Endothelial cell of umbilical vein (primary cell): ENCODE results near the gene NCS1. TPM values are rescaled to one million over a fixed set of nuclear protein-coding genes. Genes with fewer than 3 reads are reported as not detected.

Experiments
- BruUV-seq: library from RNA; stranded (reverse); fragments of 400-500 nt; replicated peaks from 2 replicates; lab custom pipeline; 2021; lab: Mats Ljungman, UMichigan
- CTCF ChIA-PET: fragments of 300-600, 350-600 bp; sonication (Branson Sonifier 250); formaldehyde crosslinking; loops from one replicate; lab custom pipeline; 2021; ENCODE audit warnings: antibody characterized with exemption, inconsistent platforms; lab: Charles Lee
- POLR2A ChIA-PET: fragments of 300-600, 350-600 bp; sonication (Branson Sonifier 250); formaldehyde crosslinking; loops from one replicate; lab custom pipeline; 2021; ENCODE audit warnings: antibody characterized with exemption, inconsistent platforms; lab: Charles Lee
- DNase-seq: peaks from one replicate; pipeline ENCODE4 v3.0.0-alpha.2; 2011; ENCODE audit warnings: low read depth, low spot score
- FAIRE-seq: peaks from 2 replicates; lab custom pipeline; 2011; peaks lifted over from hg19 to GRCh38; lab: Jason Lieb, UNC
- H2AFZ ChIP-seq: 2 replicates; pipeline ENCODE4 v1.6.0; 2012; ENCODE audit warnings: low read depth, low read length, control low read depth, inconsistent platforms
- H3K27ac ChIP-seq: 2 replicates; pipeline ENCODE4 v1.5.1; 2011; ENCODE audit warnings: low read depth, mild to moderate bottlenecking, control low read depth, low read length, moderate library complexity; ENCODE audit not compliant: insufficient read depth
- H3K27me3 ChIP-seq, 2 experiments: 2 replicates each; pipeline versions ENCODE4 v1.6.0 to v1.6.1; 2011; ENCODE audit warnings: low read length in 2 of 2, mixed read lengths in 1 of 2; ENCODE audit not compliant: control insufficient read depth in 2 of 2, insufficient read depth in 2 of 2
- H3K36me3 ChIP-seq, 2 experiments: 2 replicates in 1 of 2; 3 replicates in 1 of 2; pipeline ENCODE4 v1.5.1; 2011; ENCODE audit warnings: low read length in 2 of 2, mild to moderate bottlenecking in 1 of 2, moderate library complexity in 1 of 2; ENCODE audit not compliant: control insufficient read depth in 2 of 2, insufficient read depth in 2 of 2; ENCODE audit errors: extremely low read depth in 1 of 2
- H3K4me1 ChIP-seq: 3 replicates; pipeline ENCODE4 v1.5.1; 2011; ENCODE audit warnings: mild to moderate bottlenecking, low read length; ENCODE audit not compliant: control insufficient read depth, insufficient read depth; ENCODE audit errors: extremely low read depth
- H3K4me2 ChIP-seq: 2 replicates; pipeline ENCODE4 v1.6.1; 2011; ENCODE audit warnings: low read length, control low read depth, mixed read lengths; ENCODE audit not compliant: insufficient read depth
- H3K4me3 ChIP-seq, 3 experiments: fragments of 200-600 bp in 1 of 3; sonication (generic), shearing (Covaris generic) in 1 of 3; replicated peaks in 1 of 3; 2 replicates each; pipeline ENCODE4 v1.5.1; 2011 to 2016; ENCODE audit warnings: control low read depth in 3 of 3, low read length in 3 of 3, mild to moderate bottlenecking in 2 of 3, inconsistent platforms in 1 of 3, low read depth in 1 of 3, moderate library complexity in 1 of 3; ENCODE audit not compliant: insufficient read depth in 1 of 3
- H3K79me2 ChIP-seq: 2 replicates; pipeline ENCODE4 v1.6.0; 2012; ENCODE audit warnings: low read length, inconsistent platforms; ENCODE audit not compliant: control insufficient read depth, insufficient read depth
- H3K9ac ChIP-seq: replicated peaks from 2 replicates; pipeline ENCODE3; 2011; ENCODE audit warnings: low read length, control low read depth; ENCODE audit not compliant: insufficient read depth; ENCODE audit errors: extremely low read depth
- H3K9me1 ChIP-seq: replicated peaks from 3 replicates; pipeline ENCODE4 v1.6.0; 2011; ENCODE audit warnings: mild to moderate bottlenecking, low read length; ENCODE audit not compliant: control insufficient read depth, insufficient read depth; ENCODE audit errors: extremely low read depth
- H3K9me3 ChIP-seq: replicated peaks from 2 replicates; pipeline ENCODE4 v1.5.1; 2012; ENCODE audit warnings: low read length, inconsistent platforms; ENCODE audit not compliant: control insufficient read depth, insufficient read depth
- H4K20me1 ChIP-seq: replicated peaks from 2 replicates; pipeline ENCODE3; 2011; ENCODE audit warnings: mild to moderate bottlenecking, low read length; ENCODE audit not compliant: control insufficient read depth, insufficient read depth; ENCODE audit errors: extremely low read depth
- EZH2 ChIP-seq: IDR thresholded peaks from 2 replicates; pipeline ENCODE4 v1.6.1; 2012; ENCODE audit warnings: borderline replicate concordance, low read depth, mild to moderate bottlenecking, moderate library complexity, low read length, inconsistent platforms; ENCODE audit not compliant: severe bottlenecking
- FOS ChIP-seq: IDR thresholded peaks from 2 replicates; pipeline ENCODE4 v1.6.1; 2011; ENCODE audit warnings: mild to moderate bottlenecking, low read length, moderate library complexity, borderline replicate concordance; ENCODE audit not compliant: insufficient read depth
- GATA2 ChIP-seq: IDR thresholded peaks from 2 replicates; pipeline ENCODE4 v1.7.0; 2011; ENCODE audit warnings: low read depth, mild to moderate bottlenecking, moderate library complexity, mixed read lengths, low read length; ENCODE audit not compliant: insufficient read length, insufficient read depth
- JUN ChIP-seq: IDR thresholded peaks from 2 replicates; pipeline ENCODE4 v1.6.1; 2011; ENCODE audit warnings: borderline replicate concordance, low read depth; ENCODE audit not compliant: insufficient read length, insufficient read depth
- MYC ChIP-seq: IDR thresholded peaks from one replicate; pipeline ENCODE4 v1.6.1; 2011; ENCODE audit warnings: mild to moderate bottlenecking, low read depth, low read length
- POLR2A ChIP-seq: IDR thresholded peaks from 2 replicates; pipeline ENCODE4 v1.6.1; 2012; ENCODE audit warnings: low read depth, mild to moderate bottlenecking, control low read depth, low read length
- POLR2AphosphoS5 ChIP-seq: IDR thresholded peaks from 2 replicates; pipeline ENCODE4 v1.6.1; 2012; ENCODE audit warnings: low read depth, mild to moderate bottlenecking, control low read depth, low read length, moderate library complexity; ENCODE audit not compliant: insufficient read depth
- dilution Hi-C: fragments of 300-500 bp; cut with MboI; formaldehyde crosslinking; loops from one replicate; pipeline ENCODE4 v1.15.0; 2019; ENCODE audit warnings: low sequenced_read_pairs; ENCODE audit not compliant: extremely low pct_ligation_motif_present
- intact Hi-C: fragments of 100-400 bp; cut with micrococcal nuclease; formaldehyde crosslinking; loops from one replicate; pipeline ENCODE4 v1.10.0; 2022
- polyA plus RNA-seq, 4 experiments: library from polyadenylated mRNA; depleted of rRNA in 3 of 4; stranded (reverse) in 3 of 4; unstranded in 1 of 4; fragments of >200 nt; gene quantifications; 2 replicates each; pipeline versions ENCODE4 v1.2.1 to v1.2.3, GENCODE V29; 2011 to 2012; ENCODE audit warnings: missing spikeins in 1 of 4
- total RNA-seq: library from RNA; stranded (reverse); gene quantifications from 2 replicates; pipeline ENCODE4 v1.2.3, GENCODE V29; 2021
- TF ChIP-seq, protein P1 (sequence below), 2 donors: IDR thresholded peaks; 1 replicate in 1 of 2; 2 replicates in 1 of 2; pipeline ENCODE4 v1.5.1; 2011; ENCODE audit warnings: low read length in 2 of 2, mild to moderate bottlenecking in 2 of 2, moderate library complexity in 2 of 2, control low read depth in 1 of 2, inconsistent platforms in 1 of 2, low read depth in 1 of 2; ENCODE audit not compliant: insufficient read depth in 1 of 2; ENCODE audit errors: extremely low read depth in 1 of 2
- TF ChIP-seq, protein P2 (sequence below): IDR thresholded peaks from 2 replicates; pipeline ENCODE4 v1.6.1; 2011; ENCODE audit not compliant: insufficient read depth, insufficient read length

NCS1 gene
- total and polyA plus RNA-seq, 2 donors (not counting 3 experiments of a cell fraction or from before 2014, with no cell fraction given): 53.6 to 77.4 TPM

DNA sequence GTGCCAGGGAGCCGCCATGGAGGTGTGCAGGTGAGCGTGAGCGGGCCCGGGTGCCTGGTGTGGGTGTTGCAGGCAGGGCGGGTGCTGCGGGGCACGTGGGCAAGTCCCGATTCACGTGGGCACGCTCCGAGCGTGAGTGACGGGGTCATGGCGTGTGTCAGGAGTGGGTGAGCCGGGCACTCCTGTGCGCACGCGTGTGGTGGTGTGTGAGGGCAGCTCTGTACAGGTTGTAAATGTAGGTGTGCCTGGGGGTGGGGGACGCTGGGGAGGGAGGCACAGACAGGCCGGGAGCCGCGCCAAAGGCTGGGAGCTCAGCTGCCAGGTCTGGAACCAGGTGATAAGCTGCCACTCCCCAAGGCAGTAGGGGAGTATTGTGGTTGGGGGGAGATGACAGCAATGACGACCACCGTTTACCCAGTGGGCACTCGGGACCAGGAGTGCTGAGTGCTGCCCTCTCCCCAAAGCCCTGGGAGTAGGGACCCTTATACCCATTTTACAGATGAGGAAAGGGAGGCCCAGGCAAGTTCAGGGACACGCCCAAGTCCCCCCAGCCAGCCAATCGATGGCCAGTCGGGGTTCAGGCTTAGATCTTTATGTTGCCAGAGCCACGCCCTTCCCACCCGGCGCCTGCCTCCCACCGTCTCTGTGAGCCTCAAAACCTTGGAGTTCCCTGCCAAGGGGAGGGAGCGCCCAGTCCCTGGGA, 9.6 kb downstream of the NCS1 start:
- Histone ChIP-seq H3K9me3 (no peaks in the 10 kb centered on the region), H4K20me1 (no peaks in the 10 kb centered on the region), H3K36me3 (no peaks in the 10 kb centered on the region), H3K27ac (no peak overlapping the region), H3K79me2 (peaks cover 77% of the 10 kb centered on the region), H3K27me3 (no peaks in the 10 kb centered on the region), H3K4me3 (no peak overlapping the region), H3K4me2 (no peak overlapping the region), H3K4me1 (no peaks in the 10 kb centered on the region), H3K9ac (no peak overlapping the region), H2AFZ (no peak overlapping the region), H3K9me1 (no peaks in the 10 kb centered on the region)
- POLR2A ChIA-PET: no interaction called here
- FAIRE-seq (no peak), DNase-seq (no peak)
- intact Hi-C loops: no loop called here
- dilution Hi-C loops: no loop called here
- CTCF ChIA-PET: no interaction called here
- TF ChIP-seq MYC (no peak), GATA2 (no peak), POLR2A (no peak), EZH2 (no peak), FOS (no peak), POLR2AphosphoS5 (no peak), JUN (no peak)
- TF ChIP-seq, protein P1, sequence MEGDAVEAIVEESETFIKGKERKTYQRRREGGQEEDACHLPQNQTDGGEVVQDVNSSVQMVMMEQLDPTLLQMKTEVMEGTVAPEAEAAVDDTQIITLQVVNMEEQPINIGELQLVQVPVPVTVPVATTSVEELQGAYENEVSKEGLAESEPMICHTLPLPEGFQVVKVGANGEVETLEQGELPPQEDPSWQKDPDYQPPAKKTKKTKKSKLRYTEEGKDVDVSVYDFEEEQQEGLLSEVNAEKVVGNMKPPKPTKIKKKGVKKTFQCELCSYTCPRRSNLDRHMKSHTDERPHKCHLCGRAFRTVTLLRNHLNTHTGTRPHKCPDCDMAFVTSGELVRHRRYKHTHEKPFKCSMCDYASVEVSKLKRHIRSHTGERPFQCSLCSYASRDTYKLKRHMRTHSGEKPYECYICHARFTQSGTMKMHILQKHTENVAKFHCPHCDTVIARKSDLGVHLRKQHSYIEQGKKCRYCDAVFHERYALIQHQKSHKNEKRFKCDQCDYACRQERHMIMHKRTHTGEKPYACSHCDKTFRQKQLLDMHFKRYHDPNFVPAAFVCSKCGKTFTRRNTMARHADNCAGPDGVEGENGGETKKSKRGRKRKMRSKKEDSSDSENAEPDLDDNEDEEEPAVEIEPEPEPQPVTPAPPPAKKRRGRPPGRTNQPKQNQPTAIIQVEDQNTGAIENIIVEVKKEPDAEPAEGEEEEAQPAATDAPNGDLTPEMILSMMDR (IDR thresholded peaks at IDR 0.05; ENCODE audit: extremely low read depth in 1 of 2, insufficient read depth in 1 of 2, low read depth in 1 of 2, low read length in 2 of 2): no peak
- TF ChIP-seq, protein P2, sequence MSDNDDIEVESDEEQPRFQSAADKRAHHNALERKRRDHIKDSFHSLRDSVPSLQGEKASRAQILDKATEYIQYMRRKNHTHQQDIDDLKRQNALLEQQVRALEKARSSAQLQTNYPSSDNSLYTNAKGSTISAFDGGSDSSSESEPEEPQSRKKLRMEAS: no peak
- no TSS peak for BruUV-seq
